Upper lobe of left lung (tissue), 4 donors: Measurements from ENCODE around the gene SUB1.

Experiments used
- CTCF ChIP-seq, 6 experiments: fragments of 450-650 bp in 4 of 6; fragments of 200-600 bp in 2 of 6; sonication (generic) in 2 of 6; IDR thresholded peaks; one replicate each; pipeline ENCODE4 v1.5.1; 2016 to 2019; ENCODE audit warnings: antibody characterized with exemption in 6 of 6
- POLR2A ChIP-seq, 4 donors: fragments of 450-650 bp; IDR thresholded peaks; one replicate each; pipeline ENCODE4 v1.5.1; 2016 to 2017; ENCODE audit warnings: antibody characterized with exemption in 4 of 4, mild to moderate bottlenecking in 2 of 4

GRCh38 chr5:32572778-32573480 lies 12.4 kb upstream of the SUB1 start:
- TF ChIP-seq CTCF (IDR thresholded peaks at IDR 0.05) (no peak), POLR2A (IDR thresholded peaks at IDR 0.05) (no peak)
